AG04450 (cell line): ENCODE data around the gene VAPA. TPM values are rescaled to one million over a fixed set of nuclear protein-coding genes. Genes with fewer than 3 reads are reported as not detected.
A peak's percentile ranks its signal among the peaks of the same experiment; 100 is the strongest.

Experiments used
- CTCF ChIA-PET: fragments of 300-600, 350-600 bp; formaldehyde crosslinking; extraction: SDS; loops from one replicate; lab custom pipeline; 2022; ENCODE audit warnings: antibody characterized with exemption, inconsistent platforms; lab: Charles Lee
- POLR2A ChIA-PET: fragments of 350-600 bp; formaldehyde crosslinking; extraction: SDS; loops from one replicate; lab custom pipeline; 2021; ENCODE audit warnings: antibody characterized with exemption, inconsistent platforms; lab: Yijun Ruan, JAX
- DNase-seq: peaks from one replicate; pipeline ENCODE4 v3.0.0-alpha.2; 2011; ENCODE audit warnings: low read depth, low spot score
- H3K27ac ChIP-seq: one replicate; pipeline ENCODE4 v1.5.1; 2012; ENCODE audit warnings: low read depth, low read length, control low read depth
- H3K27me3 ChIP-seq: one replicate; pipeline ENCODE4 v1.6.0; 2012; ENCODE audit warnings: low read length; ENCODE audit not compliant: control insufficient read depth, insufficient read depth
- H3K4me3 ChIP-seq: 2 replicates; pipeline ENCODE4 v1.5.1; 2011; ENCODE audit warnings: mild to moderate bottlenecking, low read depth, low read length, control low read depth
- H3K9me3 ChIP-seq: 2 replicates; pipeline ENCODE4 v1.5.1; 2012; ENCODE audit warnings: low read length; ENCODE audit not compliant: control insufficient read depth, insufficient read depth
- polyA plus RNA-seq: library from polyadenylated mRNA; depleted of rRNA; stranded (reverse); fragments of >200 nt; gene quantifications from 2 replicates; pipeline ENCODE4 v1.2.3, GENCODE V29; 2011; rRNA removed
- small RNA-seq: library from RNA; depleted of rRNA; stranded (forward); fragments of <200 nt; gene quantifications from one replicate; pipeline ENCODE3, GENCODE V24; 2012; ENCODE audit warnings: low read depth; ENCODE audit not compliant: insufficient read length
- TF ChIP-seq, protein P1 (sequence below): IDR thresholded peaks from 2 replicates; pipeline ENCODE4 v1.5.1; 2011; ENCODE audit warnings: low read depth, low read length, control low read depth, inconsistent platforms

Gene VAPA
- polyA plus RNA-seq, 1 experiment: 393 TPM

DNA sequence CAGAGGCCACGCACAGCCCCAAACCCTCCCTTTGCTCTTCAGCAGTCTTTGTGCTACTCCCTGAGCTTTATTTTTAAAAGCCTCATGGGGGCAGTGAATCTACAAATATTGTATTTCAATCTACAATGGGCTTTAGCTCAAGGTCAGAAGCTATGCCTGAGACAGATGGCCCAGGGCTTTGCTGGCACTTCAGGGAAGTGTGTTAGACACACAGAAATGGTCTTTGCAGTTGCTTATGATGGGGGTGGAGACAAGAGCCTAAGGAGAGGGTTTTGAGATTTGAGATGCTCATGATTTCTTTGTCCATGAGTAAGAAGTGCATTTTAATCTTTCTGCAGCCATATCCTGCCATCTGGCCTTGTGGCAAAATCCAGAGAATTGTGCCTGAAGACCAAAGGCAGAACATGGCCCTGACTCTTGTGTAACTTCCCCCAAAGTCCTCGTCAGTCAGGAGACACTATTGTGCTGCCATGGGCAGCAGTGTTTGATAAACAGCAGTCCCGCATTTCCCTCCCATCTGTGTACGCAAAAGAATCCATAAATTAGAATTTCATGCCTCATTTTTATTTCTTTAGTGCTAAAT, 92.6 kb downstream of the VAPA start:
- Histone ChIP-seq H3K9me3 (peaks cover 6% of the 10 kb centered on the region; the same call in 1 of the 2 replicates), H3K4me3 (no peak overlapping the region), H3K27ac (no peak overlapping the region), H3K27me3 (peaks cover 5% of the 10 kb centered on the region)
- POLR2A ChIA-PET: no interaction called here
- DNase-seq: peak; percentile 6
- TF ChIP-seq, protein P1, sequence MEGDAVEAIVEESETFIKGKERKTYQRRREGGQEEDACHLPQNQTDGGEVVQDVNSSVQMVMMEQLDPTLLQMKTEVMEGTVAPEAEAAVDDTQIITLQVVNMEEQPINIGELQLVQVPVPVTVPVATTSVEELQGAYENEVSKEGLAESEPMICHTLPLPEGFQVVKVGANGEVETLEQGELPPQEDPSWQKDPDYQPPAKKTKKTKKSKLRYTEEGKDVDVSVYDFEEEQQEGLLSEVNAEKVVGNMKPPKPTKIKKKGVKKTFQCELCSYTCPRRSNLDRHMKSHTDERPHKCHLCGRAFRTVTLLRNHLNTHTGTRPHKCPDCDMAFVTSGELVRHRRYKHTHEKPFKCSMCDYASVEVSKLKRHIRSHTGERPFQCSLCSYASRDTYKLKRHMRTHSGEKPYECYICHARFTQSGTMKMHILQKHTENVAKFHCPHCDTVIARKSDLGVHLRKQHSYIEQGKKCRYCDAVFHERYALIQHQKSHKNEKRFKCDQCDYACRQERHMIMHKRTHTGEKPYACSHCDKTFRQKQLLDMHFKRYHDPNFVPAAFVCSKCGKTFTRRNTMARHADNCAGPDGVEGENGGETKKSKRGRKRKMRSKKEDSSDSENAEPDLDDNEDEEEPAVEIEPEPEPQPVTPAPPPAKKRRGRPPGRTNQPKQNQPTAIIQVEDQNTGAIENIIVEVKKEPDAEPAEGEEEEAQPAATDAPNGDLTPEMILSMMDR: peak; percentile 26
- CTCF ChIA-PET: interaction anchor here (0.5 to 2.4 kb wide), 5 partner anchors 177 to 516 kb away, joined by 3 to 30 read pairs (median 4); no protein-coding TSS in a partner anchor

DNA sequence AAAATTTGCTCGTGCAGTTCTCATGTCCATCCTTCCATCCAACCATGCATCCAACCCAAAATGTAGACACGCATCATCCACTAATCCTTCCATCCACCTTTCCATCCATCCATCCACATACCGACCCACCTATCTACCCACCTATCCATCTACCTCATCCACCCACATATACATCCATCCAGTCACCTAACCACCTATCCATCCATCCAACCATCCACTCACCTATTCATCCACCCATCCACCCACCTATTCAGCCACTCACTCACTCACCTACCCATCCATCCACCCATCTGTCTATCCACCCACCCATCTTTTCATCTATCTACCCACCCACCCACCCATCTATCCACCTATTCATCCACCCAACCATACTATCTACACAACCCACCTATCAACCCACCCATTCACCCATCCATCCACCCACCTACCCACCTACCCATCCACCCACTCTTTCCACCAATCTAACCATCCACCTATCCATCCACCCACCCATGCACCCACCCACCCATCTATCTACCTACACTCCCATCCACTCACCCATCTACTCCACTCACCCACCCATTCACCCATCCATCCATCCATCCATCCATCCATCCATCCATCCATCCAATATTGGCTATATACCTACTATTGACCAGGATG, 94.3 kb downstream of the VAPA start:
- TF ChIP-seq, protein P1: no peak
- Histone ChIP-seq H3K27me3 (peaks cover 7% of the 10 kb centered on the region), H3K4me3 (no peak overlapping the region), H3K9me3 (peaks cover 6% of the 10 kb centered on the region; the same call in 1 of the 2 replicates), H3K27ac (no peak overlapping the region)
- POLR2A ChIA-PET: no interaction called here
- no peak for DNase-seq
- CTCF ChIA-PET: interaction anchor here (2.4 kb wide), 1 partner anchor 511 kb away, joined by 30 read pairs; no protein-coding TSS in a partner anchor

Small RNA genes within 50 kb of the gene (small RNA-seq; reads per million reads assigned to genes)
- gene RNA5SP450: 1.6 reads per million

Other genes with a start within 250 kb of the VAPA start
- gene RAB31, start 205.7 kb upstream of the VAPA start, polyA plus RNA-seq: 34.0 and 43.7 TPM in 2 replicates
- 0.06 TPM in 2 replicates for gene TXNDC2, start 28.0 kb upstream of the VAPA start, polyA plus RNA-seq